NCI-H774 (cell line): ENCODE results near the gene PGS1.

ENCODE experiments used
- DNase-seq: peaks from one replicate; lab custom pipeline; 2025; lab: John Stamatoyannopoulos, UW

PGS1 gene

DNA sequence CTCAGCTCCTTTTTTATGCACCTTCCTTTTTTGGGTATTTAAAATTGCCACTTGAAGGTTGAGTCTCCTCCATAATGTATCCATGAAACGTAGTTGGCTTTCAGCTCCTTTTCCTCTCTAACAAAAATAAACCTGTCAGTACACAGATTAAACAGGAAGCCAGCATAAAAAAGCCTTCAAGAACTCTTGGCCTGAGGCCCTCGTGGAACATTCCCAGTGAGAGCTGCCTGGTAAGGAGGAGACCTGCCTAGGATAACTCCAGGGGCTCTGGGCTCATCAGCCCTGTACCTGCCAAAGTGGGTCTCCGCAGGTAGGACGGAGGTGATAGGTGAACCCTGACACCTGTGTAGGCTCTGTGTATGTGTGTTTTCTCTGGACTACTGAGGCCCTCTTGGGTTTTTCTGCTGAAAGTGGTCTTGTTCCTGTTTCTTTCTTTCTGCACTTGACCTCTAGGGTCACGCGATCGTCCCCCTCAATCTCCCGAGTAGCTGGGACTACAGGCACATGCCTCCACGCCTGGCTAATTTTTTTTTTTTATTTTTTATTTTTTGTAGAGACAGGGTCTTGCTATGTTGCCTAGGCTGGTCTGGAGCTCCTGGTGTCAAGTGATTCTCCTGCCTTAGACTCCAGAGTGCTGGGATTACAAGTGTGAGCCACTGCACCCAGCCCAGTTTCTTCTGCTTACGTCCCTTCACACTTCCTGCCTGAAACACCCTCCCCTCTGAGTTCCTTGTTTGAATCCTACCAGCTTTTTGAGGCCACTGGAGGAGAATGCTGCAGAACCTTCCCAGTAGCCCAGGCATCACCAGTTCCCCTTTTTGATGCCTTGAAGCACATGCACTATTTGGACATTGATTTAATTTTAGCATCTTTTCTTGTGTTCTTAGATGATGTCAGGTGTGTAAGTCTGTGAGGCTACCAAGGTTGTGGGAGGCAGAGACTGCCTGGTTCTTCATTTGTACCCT is 9.8 kb downstream of the PGS1 start:
- DNase-seq: no peak

DNA sequence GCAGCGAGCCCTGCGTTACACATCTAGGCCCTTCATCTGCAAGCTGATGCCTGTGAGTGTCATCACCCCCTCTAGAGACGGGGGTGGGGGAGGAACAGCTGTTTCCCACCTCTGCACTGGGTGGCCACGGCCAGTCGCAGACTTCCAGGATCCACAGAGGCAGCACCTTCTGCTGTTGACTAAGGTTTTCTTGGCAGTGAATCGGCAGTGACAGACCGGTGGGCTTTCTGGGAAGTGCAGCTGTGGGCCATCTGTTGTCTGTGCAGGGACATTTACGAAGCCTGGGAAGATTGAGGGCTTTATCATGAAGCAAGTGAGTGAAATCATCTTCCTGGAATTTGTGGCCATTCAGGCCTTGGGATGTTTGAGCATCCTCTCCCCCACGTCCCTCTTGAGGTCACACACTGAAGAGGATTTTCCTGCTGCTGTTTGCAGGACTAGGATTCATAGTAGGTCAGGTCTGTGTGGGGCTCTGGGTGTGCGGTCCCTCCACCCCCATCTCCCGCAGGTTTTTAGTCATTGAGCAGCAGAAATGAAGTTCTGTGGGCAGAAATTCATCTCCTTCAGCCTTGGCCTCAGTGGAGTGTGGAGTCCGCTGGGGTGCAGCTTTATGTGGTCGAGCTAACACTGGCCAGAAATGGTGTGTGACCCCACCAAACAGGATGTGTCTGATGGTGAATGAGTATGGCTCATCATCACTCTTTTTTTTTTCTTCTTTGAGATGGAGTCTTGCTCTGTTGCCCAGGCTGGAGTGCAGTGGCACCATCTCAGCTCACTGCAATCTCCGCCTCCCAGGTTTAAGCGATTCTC is 12.0 kb downstream of the PGS1 start:
- DNase-seq: no peak

DNA sequence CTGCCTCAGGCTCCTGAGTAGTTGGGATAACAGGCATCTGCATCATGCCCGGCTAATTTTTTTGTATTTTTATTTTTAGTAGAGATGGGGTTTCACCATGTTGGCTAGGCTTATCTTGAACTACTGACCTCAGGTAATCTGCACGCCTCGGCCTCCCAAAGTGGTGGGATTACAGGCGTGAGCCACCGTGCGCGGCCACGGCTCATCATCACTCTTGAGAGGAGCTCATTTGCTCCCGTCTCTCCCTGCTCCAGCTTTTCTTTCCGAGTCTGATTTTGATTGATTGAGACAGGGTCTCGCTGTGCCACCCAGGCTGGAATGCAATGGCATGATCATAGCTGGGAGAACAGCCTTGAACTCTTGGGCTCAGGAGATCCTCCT is 12.6 kb downstream of the PGS1 start:
- DNase-seq: no peak

DNA sequence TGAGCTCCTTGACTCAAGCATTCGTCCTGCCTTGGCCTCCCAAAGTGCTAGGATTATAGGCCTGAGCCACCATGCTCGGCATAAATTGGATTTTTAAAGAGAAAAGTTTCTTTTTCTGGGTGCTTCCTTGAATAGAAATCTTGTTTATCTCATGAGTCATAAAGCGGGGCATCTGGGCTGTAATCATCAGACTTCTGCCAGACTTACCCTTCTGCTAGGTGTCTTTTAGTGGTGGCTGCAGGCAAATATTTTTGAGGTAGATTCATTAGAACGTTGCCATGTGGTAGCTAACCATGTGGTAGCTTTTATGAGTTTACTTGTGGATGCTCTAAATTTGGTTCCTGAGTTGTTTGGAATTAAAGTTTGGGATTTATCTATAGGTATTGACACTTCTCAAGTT is 13.4 kb downstream of the PGS1 start:
- no peak for DNase-seq

DNA sequence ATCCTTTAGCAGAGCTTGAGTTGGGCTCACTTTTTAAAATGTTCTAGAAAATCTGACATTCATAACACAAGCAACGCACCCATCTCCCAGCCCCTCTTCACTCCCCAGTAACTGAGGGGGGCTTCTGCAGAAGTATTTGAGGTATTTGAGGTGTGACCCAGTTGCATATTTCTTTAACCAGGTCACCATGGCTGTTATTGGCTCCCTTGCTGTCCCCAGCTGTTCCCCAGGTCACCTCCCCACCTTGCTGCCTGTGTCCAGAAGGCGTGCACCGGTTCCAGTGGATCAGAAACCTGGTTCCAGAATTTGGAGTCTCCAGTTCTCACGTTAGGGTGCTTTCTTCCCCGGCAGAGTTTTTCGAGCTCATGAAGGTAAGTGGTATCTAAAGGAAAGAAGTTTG is 13.8 kb downstream of the PGS1 start:
- DNase-seq: no peak

DNA sequence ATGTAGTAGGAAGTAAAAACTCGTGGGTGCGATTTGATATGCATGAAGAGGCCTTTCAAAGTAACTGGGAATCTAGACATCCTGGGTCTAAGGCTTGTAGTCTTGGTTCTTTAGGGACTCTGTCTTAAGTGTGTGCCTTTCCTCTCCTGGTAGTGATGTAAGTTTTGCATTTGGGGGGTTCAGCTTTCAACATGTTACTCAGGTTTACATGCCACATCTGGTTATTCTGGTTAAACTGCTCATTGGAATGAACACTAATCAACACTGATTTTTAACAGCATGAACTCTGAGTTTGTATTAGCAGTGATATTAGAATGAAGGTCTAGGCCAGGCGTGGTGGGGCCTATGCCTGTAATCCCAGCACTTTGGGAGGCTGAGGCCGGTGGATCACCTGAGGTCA is 15.1 kb downstream of the PGS1 start:
- no peak for DNase-seq

DNA sequence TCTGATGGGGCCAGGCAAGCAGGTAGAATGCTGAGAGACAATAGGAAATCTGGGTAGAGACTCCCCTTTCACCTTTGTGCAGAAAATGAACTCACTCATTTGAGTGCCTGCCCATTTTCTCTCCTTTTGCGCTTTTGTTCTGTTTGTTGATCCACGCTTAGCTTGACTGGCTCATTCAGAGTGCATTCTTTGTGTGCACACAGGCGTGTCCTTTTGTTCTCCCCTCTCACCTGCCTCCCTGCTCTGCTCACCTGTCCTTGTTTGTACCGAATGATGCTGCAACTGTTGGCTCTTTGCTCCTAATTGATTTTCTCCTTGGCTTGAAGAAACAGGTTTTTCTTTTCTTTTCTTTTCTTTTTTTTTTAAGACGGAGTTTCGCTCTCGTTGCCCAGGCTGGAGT is 15.8 kb downstream of the PGS1 start:
- DNase-seq: peak; percentile 99

DNA sequence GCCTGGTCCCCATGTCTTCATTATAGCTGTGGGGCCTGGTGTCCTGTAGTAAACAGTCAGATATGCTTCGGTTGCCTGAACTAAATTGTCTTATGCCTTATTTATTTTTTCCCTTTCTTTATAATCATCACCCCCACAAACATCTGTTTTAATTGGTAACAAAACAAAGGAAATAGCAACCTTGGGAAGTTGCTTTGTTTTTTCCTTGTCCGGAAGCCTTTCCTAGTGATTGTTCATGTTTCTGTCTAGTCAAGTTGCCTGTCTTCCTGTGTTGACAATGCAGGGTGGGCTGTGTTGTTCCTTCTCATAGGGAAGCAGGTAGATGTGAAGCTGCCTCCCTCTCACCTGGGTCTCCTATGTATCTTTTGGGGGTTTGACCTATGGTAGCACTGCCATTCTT is 16.7 kb downstream of the PGS1 start:
- DNase-seq: no peak

DNA sequence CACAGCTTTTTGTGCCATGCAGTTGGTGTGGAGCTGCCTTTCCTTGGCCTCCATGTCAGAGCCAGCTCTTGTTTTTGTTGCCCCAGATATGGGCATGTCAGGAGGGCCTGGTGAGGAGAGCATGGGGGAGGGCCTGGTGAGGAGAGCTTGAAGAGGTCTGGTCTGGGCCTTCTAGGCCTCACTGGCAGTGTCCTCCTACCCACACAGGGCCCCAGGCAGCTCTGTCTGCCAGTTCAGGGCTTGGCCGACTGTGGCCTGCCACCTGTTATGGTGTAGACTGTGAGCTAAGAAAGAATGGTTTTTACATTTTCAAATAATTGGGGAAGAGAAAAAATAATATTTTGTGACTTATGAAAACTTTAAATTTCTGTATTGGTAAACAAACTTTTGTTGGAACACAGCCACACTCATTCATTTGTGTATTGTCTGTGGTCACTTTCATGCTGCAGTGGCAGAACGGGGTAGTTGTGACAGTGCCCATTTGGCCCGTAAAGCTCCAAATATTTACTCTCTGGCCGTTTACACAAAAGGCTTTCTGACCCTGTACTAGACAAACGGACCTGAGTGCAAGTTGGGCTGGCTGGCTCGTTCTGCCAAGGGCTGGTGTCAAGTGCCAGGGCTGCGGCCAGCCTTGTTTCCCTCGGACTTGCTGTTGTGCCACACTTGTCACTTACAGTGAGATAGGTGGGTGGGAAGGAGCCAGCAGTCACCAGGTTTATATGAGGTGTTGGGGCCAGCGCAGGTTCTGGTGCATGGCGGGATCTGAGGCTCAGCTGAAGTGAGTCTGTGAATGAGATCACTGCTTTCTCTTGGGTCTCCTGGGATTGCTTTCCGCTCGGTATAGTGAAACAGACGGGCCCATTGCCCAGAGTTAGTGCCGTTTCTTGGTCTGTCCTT is 18.2 kb downstream of the PGS1 start:
- DNase-seq: peak; percentile 58

DNA sequence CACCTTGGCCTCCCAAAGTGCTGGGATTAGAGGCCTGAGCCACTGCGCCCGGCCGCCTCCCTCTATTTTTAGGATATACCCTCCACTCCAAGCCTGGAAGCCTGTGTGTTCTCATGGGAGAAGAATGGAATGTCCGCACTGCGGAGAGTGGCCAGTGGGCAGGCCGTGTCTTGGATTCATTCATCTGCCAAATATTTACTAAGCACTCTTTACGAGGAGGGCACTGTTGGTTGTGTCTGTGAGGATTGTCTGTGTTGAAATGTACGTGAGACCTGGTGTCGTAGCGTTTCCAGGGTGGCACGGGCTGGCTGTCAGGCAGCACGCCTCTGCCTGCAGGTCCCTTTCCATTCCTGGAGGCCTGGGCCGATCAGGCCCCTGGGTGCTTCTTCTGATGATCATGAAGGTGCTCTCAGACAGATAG is 19.2 kb downstream of the PGS1 start:
- no peak for DNase-seq

DNA sequence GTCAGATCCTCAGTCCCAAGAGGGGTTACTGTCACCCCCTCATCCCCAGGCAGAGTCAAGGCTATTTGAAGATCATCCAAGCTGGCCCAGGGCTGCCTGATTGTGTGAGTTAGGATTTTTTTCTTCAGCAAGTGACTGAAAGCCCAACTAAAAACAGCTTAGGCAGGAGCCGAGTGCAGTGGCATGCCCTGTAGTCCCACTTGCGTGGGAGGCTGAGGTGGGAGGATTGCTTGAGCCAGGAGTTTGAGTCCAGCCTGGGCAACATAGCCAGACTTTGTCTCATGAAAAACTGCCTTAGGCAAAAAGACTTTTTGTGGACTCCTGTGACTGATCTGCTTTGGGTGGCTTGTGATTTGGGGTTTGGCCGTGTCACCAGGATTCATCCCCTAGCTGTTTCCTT is 19.9 kb downstream of the PGS1 start:
- no peak for DNase-seq

DNA sequence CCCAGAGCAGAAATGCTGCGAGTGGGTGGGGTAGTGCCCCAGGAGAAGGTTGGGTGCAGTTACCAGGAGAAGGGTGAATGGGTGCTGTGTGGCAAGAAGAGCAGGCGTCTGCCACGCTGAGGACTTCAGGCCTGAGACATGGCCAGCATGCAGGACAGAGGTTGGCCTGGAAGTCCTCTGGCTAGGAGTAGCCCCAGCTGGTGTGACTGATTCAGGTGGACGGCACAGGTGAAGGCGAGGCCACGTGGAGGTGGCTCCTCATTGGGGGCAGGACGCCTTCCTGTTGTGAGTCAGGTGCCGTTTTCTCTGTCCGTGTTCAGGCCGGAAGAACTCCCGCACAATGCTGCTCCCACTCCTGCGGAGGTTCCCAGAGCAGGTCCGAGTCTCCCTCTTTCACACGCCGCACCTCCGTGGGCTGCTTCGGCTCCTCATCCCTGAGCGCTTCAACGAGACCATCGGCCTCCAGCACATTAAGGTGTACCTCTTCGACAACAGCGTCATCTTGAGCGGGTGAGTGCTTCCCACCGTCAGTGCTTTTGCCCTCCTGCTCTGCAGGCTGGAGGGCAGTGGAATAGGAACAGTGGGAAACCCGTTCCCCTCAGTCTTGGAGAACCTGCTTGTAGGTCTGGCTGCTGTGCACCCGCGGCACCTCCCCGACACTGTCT is 20.7 kb downstream of the PGS1 start:
- no peak for DNase-seq

DNA sequence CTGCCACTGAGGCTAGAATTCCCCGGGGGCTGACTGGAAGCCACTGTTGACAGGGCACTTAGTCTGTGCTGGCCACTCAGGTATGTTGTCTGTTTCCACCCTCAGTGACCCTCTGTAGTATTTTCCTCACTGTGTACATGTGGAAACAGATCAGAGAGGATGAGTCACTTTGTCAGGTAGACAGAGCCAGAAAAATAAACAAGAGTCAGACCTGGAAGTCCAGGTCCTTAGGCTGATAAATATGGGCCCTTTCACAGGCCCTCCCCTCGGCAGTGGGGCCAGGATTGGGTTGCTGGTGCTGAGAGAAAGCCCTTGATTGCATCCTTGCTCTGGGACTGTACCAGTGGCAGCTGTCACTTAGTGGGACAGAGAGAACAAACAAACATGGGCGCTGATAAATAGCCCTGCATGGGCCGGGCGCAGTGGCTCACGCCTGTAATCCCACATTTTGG is 21.3 kb downstream of the PGS1 start:
- DNase-seq: no peak

DNA sequence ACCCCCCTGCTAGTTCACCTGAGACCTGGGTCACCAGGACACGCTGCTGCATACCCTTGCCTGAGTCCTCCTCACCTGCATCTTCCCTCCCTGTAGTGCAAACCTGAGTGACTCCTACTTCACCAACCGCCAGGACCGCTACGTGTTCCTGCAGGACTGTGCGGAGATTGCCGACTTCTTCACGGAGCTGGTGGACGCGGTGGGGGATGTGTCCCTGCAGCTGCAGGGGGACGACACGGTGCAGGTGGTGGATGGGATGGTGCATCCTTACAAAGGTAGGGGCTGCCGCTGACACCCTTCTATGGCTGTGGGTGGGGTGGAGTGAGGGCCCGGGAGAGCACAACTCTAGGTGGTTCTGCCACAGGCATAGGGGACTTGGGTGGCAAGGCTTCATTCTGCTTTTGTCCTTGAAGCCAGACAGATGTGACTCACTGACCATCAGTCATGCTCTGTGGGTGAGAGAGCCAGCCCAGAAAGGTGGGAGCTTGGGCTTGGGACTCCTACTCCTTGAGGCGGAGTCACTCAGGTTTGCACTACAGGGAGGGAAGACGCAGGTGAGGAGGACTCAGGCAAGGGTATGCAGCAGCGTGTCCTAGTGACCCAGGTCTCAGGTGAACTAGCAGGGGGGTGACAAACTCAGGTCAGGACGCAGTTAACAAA is 22.3 kb downstream of the PGS1 start:
- DNase-seq: no peak

DNA sequence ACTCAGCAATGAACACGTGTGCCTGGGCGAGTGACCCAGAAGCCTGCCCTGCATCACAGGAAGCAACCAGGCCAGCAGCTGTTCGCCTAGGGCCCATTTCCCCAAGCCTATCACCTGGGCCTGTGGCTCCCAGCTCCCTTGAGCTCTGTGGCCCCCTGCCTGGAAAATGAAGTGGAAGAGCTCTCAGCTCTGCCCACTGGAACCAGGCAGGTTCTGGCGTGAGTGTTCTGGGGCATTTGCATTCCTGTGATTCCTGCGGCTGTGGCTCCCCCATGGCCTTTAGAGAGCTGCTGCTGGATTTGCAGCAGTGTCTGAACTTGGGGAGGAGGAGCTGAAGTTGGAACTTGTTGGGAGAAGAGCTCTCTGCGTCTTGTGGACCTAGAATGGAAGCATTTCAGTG is 22.8 kb downstream of the PGS1 start:
- no peak for DNase-seq

DNA sequence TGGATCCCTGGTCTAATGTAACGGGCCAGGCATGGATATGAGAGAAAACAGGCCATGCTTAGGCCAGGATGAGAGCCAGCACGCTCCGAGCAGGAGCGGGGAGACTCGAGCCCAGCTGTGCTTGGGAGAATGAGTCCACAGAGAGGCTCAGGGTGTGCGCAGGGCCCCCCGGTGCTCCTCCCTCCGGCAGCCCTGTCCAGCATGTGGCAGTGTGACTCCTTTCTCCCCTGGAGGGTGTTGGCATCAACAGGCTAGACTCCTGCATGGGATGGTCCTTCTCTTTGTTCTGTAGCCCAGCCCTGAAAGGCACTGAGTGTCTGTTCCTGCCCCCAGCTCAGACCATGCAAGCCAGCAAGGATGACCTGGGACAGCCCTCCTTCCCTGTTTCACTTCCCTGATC is 23.4 kb downstream of the PGS1 start:
- no peak for DNase-seq

DNA sequence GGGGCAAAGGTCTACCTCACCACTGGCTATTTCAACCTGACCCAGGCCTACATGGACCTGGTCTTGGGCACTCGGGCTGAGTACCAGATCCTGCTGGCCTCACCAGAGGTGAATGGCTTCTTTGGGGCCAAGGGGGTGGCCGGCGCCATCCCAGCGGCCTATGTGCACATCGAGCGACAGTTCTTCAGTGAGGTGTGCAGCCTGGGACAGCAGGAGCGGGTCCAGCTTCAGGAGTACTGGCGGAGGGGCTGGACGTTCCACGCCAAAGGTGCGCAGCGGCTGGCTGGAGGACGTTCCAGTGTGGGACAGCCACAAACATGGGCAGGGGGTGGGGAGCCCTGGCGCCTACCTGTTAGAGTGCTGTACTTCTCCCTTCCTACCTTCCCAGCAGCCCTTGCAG is 25.4 kb downstream of the PGS1 start:
- no peak for DNase-seq

DNA sequence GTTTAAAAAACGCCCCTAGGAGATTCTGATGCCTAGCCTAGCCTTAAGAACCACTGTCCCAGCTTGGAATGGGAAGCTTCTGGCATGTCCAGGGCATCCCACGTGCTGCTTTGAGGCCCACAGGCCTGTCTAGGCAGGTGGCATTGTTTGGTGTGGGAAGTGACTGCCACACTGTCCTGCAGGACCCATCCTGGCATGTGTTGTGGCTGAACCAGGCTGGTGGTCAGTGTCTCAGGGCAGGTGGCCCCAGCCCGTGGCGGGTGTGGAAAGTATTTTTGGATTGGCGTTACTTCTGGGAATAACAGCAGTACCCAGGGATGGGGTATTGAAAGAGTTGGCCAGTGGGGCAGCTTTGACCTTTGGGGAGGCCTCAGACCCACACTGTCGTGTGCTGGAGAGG is 27.9 kb downstream of the PGS1 start:
- DNase-seq: no peak

DNA sequence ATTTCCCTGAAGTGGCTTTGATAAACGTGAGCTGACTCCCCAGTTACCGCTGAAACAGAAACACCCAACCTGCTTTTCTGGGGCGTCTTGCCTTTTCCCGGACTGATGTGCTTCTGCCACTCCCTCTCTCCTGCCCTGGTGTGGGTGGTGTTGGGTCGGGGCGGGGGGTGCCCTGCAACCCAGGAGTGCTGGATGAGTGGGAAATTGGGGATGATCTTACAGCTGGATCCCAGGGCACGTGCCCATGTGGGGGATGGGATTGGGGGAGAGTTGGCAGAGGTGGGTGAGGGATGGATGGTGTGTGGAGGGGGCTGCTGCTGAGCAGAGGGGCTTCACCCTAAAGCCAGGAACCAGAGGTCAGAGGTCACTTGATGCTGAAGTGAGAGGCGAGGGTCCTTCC is 28.5 kb downstream of the PGS1 start:
- DNase-seq: no peak

DNA sequence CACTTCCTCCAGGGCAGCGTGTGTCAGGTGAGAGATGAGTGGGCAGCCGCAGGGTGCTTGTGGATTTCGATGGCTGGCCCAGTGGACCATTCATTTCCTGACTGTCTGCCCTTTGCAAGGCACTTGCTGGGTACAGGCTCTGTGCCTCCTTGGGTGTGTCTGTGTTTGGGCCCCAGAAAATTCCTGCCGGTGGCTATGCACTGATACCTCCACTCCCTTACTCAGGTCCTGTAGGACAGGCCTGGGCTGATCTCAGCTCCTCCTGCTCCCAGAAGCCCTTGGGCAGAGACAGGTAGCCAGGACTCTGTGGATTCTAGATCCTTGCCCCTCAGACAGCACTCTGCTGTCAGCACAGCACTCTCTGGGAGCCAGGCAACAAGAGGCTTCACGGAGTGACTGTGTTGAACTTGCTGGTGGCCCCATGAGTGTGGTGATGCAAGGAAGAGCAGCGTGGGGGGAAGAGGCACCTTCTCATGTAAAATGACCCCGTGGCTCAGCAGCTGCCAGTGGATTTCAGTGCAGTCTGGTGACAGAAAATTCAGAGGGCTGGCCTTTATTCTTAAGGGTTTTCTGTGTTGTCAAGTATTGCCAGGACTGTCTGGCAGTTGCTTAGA is 29.0 kb downstream of the PGS1 start:
- DNase-seq: no peak
